Heart left ventricle (tissue), 16 donors: ENCODE results near the gene MYO15B. TPM values are rescaled to one million over a fixed set of nuclear protein-coding genes. Genes with fewer than 3 reads are reported as not detected.

Experiments used
- ATAC-seq, 4 donors: fragments of 200-7000 bp; cut with Tn5 transposase; one replicate each; pipeline ENCODE4 v1.9.1; 2020 to 2022; ENCODE audit warnings: moderate library complexity in 4 of 4, mild to moderate bottlenecking in 3 of 4, moderate number of reproducible peaks in 1 of 4
- DNase-seq, 5 donors: peaks; one replicate each; pipeline ENCODE4 v3.0.0-alpha.2; 2020
- H3K27ac ChIP-seq, 12 donors: fragments of 200-600 bp; sonication (generic) in 4 of 12; one replicate each; pipeline versions ENCODE4 v1.5.0 to v1.8.0; 2016 to 2022; ENCODE audit warnings: mild to moderate bottlenecking in 2 of 12
- H3K27me3 ChIP-seq, 9 donors: fragments of 200-600 bp; sonication (generic) in 2 of 9; one replicate each; pipeline versions ENCODE4 v1.5.1 to v1.8.0; 2016 to 2022; ENCODE audit warnings: mild to moderate bottlenecking in 3 of 9
- H3K36me3 ChIP-seq, 9 donors: fragments of 200-600 bp; sonication (generic) in 2 of 9; one replicate each; pipeline versions ENCODE4 v1.5.0 to v1.8.0; 2018 to 2022; ENCODE audit warnings: mild to moderate bottlenecking in 2 of 9
- H3K4me1 ChIP-seq, 12 donors: fragments of 200-600 bp; sonication (generic) in 4 of 12; one replicate each; pipeline versions ENCODE4 v1.5.0 to v1.8.0; 2016 to 2022; ENCODE audit warnings: mild to moderate bottlenecking in 3 of 12
- H3K4me3 ChIP-seq, 12 donors: fragments of 200-600 bp; sonication (generic) in 4 of 12; one replicate each; pipeline versions ENCODE4 v1.5.0 to v1.8.0; 2017 to 2022; ENCODE audit warnings: mild to moderate bottlenecking in 9 of 12, moderate library complexity in 4 of 12
- H3K9me3 ChIP-seq, 12 donors: fragments of 200-600 bp; sonication (generic) in 4 of 12; one replicate each; pipeline versions ENCODE4 v1.5.0 to v1.8.0; 2016 to 2022; ENCODE audit warnings: mild to moderate bottlenecking in 1 of 12
- POLR2A ChIP-seq, 2 donors: fragments of 450-650 bp; IDR thresholded peaks; one replicate each; pipeline ENCODE4 v1.6.1; 2017; ENCODE audit warnings: antibody characterized with exemption in 2 of 2, mild to moderate bottlenecking in 2 of 2, moderate library complexity in 2 of 2
- WGBS, 4 donors: extraction: QIAGEN DNeasy Blood & Tissue Kit in 2 of 4; methylation state at CpG; one replicate each; pipeline versions ENCODE4 v1.1.5 to v1.1.7; 2013 to 2018; 5-methylcytosine and 5-hydroxymethylcytosine counted together
- intact Hi-C, 10 donors: fragments of 100-400 bp; cut with DNase I; formaldehyde crosslinking; loops; one replicate each; pipeline versions ENCODE4 v1.11.1 to v1.14.2; 2022
- polyA plus RNA-seq, 2 donors: library from polyadenylated mRNA; stranded (reverse); fragments of 200-250 nt; gene quantifications; one replicate each; pipeline ENCODE4 v1.2.3, GENCODE V29; 2013
- total RNA-seq, 9 donors: library from RNA; depleted of rRNA in 2 of 9; stranded (reverse); fragments of >200 nt in 2 of 9; fragmentation: NEBNext Ultra II Directional in 3 of 9; extraction: Animal tissue kit (Norgen Biotek cat#: 25700) in 3 of 9; gene quantifications; one replicate each; pipeline versions ENCODE4 v1.1.0 to v1.2.4, GENCODE V29; 2016 to 2023
- TF ChIP-seq, protein P1 (sequence below), 12 donors: fragments of 200-600 bp; sonication (generic) in 4 of 12; IDR thresholded peaks; one replicate each; pipeline versions ENCODE4 v1.5.0 to v1.8.0; 2018 to 2022; ENCODE audit warnings: antibody characterized with exemption in 12 of 12, mild to moderate bottlenecking in 5 of 12
- donor health status: ischemic (EF 13 %, LVEDD 7.1; RV severe dilation, severe dysfunction).
- donor health status: healthy with polysubstance abuse.
- donor health status: DM: no; HTN: yes; CAD: no.
- donor health status: DM: no; HTN: no; CAD: no.
- donor health status: ischemic (EF 25% LVEDD 6.9; RV normal size, moderate dysfunction).
- donor health status: ischemic (EF 25% LVEDD 5.7; RV mildly dilated, moderate dysfunction).
- donor health status: healthy.
- donor health status: DM: yes; HTN: yes; CAD: no.
- donor health status: ischemic (EF 35%, LVEDD 5.7; RV mildly dilated, moderate dysfunction).
- donor health status: nonischemic (EF 11% LVEDD 7.7; RV severe dilation, severe dysfunction).
- donor health status: DM: yes; HTN: yes; CAD: no.
- donor health status: PGD.
- donor health status: ischemic (EF 29% LVEDD 5.4; RV normal size, mild dysfunction).
- donor health status: nonischemic (EF 23%, LVEDD 6.1; RV moderate dilation, normal function).

Gene MYO15B
- total and polyA plus RNA-seq, 11 donors = 14.0 to 76.4 (median 42.9) TPM

- ATAC-seq = peak in 2 of 4 donors; percentile 16 to 27
Observed at GRCh38 chr17:75619506-75620431, 32.2 kb downstream of the MYO15B start.

GRCh38 chr17:75621489-75621888 is 33.9 kb downstream of the MYO15B start:
- WGBS, 4 donors = 90 to 100% (median 93%) methylated on average over 1 to 4 of the region's 4 CpGs
- no peak overlapping the region for H3K27ac ChIP-seq
- intact Hi-C loops = no loop called here
- H3K36me3 ChIP-seq = peaks cover 0 to 92% (median 64%) of the 10 kb centered on the region in 9 donors
- no peaks in the 10 kb centered on the region for H3K9me3 ChIP-seq
- peak in 1 of 5 donors; percentile 46 for DNase-seq
- H3K4me1 ChIP-seq = peaks cover 0 to 4% (median 0%) of the 10 kb centered on the region in 12 donors
- TF ChIP-seq, protein P1, sequence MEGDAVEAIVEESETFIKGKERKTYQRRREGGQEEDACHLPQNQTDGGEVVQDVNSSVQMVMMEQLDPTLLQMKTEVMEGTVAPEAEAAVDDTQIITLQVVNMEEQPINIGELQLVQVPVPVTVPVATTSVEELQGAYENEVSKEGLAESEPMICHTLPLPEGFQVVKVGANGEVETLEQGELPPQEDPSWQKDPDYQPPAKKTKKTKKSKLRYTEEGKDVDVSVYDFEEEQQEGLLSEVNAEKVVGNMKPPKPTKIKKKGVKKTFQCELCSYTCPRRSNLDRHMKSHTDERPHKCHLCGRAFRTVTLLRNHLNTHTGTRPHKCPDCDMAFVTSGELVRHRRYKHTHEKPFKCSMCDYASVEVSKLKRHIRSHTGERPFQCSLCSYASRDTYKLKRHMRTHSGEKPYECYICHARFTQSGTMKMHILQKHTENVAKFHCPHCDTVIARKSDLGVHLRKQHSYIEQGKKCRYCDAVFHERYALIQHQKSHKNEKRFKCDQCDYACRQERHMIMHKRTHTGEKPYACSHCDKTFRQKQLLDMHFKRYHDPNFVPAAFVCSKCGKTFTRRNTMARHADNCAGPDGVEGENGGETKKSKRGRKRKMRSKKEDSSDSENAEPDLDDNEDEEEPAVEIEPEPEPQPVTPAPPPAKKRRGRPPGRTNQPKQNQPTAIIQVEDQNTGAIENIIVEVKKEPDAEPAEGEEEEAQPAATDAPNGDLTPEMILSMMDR (IDR thresholded peaks at IDR 0.05) = no peak
- TF ChIP-seq POLR2A (IDR thresholded peaks at IDR 0.05) = no peak
- H3K4me3 ChIP-seq = no peak overlapping the region
- ATAC-seq = no peak
- H3K27me3 ChIP-seq = no peaks in the 10 kb centered on the region

More at GRCh38 chr17:75619506-75620431, 32.2 kb downstream of the MYO15B start:
- no peaks in the 10 kb centered on the region for H3K4me1 ChIP-seq
- no peaks in the 10 kb centered on the region for H3K9me3 ChIP-seq
- peaks cover 0 to 92% (median 62%) of the 10 kb centered on the region in 9 donors for H3K36me3 ChIP-seq
- DNase-seq = peak in 1 of 5 donors; percentile 67
- H3K4me3 ChIP-seq = no peak overlapping the region
- H3K27me3 ChIP-seq = no peaks in the 10 kb centered on the region
- WGBS, 4 donors = 80 to 89% (median 84%) methylated on average over 9 to 36 of the region's 36 CpGs
- no peak overlapping the region for H3K27ac ChIP-seq
- intact Hi-C loops = no loop called here
- TF ChIP-seq, protein P1 (IDR thresholded peaks at IDR 0.05) = peak in 10 of 12 donors; percentile 10 to 47 (median 34)
- no peak for TF ChIP-seq POLR2A (IDR thresholded peaks at IDR 0.05)

GRCh38 chr17:75622076-75622475 is 34.5 kb downstream of the MYO15B start:
- Histone ChIP-seq H3K4me3 (no peak overlapping the region), H3K4me1 (peaks cover 0 to 4% (median 0%) of the 10 kb centered on the region in 12 donors), H3K9me3 (no peaks in the 10 kb centered on the region), H3K27ac (no peak overlapping the region), H3K27me3 (no peaks in the 10 kb centered on the region), H3K36me3 (peaks cover 0 to 92% (median 68%) of the 10 kb centered on the region in 9 donors)
- TF ChIP-seq, protein P1 (IDR thresholded peaks at IDR 0.05) = no peak
- no peak for TF ChIP-seq POLR2A (IDR thresholded peaks at IDR 0.05)
- ATAC-seq (no peak), DNase-seq (no peak)
- intact Hi-C loops = no loop called here
- WGBS, 4 donors = 86 to 91% (median 89%) methylated on average over 7 to 8 of the region's 8 CpGs

DNA sequence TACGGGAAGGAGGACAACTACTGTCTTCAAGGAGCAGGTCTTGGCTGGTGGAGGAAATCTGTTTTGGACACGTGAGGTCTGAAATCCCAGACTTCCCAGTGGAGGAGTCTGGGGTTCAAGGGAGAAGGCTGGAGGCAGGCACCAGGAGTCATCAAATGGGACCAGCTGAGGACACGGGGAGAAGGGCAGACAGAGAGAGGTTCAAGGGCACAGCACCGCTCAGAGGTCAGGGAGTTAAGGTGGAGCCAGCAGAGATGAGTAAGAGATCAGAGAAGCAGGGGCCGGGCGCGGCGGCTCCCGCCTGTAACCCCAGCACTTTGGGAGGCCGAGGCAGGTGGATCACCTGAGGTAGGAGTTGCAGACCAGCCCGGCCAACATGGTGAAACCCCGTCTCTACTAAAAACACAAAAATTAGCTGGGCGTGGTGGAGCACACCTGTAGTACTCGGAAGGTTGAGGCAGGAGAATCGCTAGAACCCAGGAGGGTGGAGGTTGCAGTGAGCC is 35.2 kb downstream of the MYO15B start:
- H3K27me3 ChIP-seq = no peaks in the 10 kb centered on the region
- DNase-seq (no peak), ATAC-seq (no peak)
- H3K36me3 ChIP-seq = peaks cover 0 to 89% (median 65%) of the 10 kb centered on the region in 9 donors
- TF ChIP-seq, protein P1 (IDR thresholded peaks at IDR 0.05) = no peak
- TF ChIP-seq POLR2A (IDR thresholded peaks at IDR 0.05) = no peak
- intact Hi-C loops = no loop called here
- H3K9me3 ChIP-seq = no peaks in the 10 kb centered on the region
- H3K4me3 ChIP-seq = no peak overlapping the region
- H3K27ac ChIP-seq = no peak overlapping the region
- WGBS, 4 donors = 87 to 92% (median 89%) methylated on average over 15 of the region's 15 CpGs
- peaks cover 0 to 4% (median 0%) of the 10 kb centered on the region in 12 donors for H3K4me1 ChIP-seq
